ENCODE results near the gene GBP1.
"Not testable (repeated sequence)": the region's sequence is repeated elsewhere in the genome, so short reads cannot be mapped to it uniquely, and the experiment has no call there.

Gene GBP1

GRCh38 chr1:89042491-89042890, 22.5 kb downstream of the GBP1 start:
- no peak for TF ChIP-seq CTCF (conservative IDR thresholded peaks at IDR 0.05)
- no peak overlapping the region for H3K27ac ChIP-seq

GRCh38 chr1:89041721-89042120, 23.3 kb downstream of the GBP1 start:
- TF ChIP-seq CTCF (conservative IDR thresholded peaks at IDR 0.05) = no peak
- H3K27ac ChIP-seq = no peak overlapping the region

- H3K27ac ChIP-seq = no peak overlapping the region
- no peak for TF ChIP-seq CTCF (conservative IDR thresholded peaks at IDR 0.05)
Measured at GRCh38 chr1:89041119-89041641, 23.8 kb downstream of the GBP1 start.

- H3K27ac ChIP-seq = no peak overlapping the region
- no peak for TF ChIP-seq CTCF (conservative IDR thresholded peaks at IDR 0.05)
Measured at GRCh38 chr1:89040315-89040626, 24.7 kb downstream of the GBP1 start.

- TF ChIP-seq CTCF (conservative IDR thresholded peaks at IDR 0.05) = no peak
Measured at GRCh38 chr1:89037186-89037585, 27.8 kb downstream of the GBP1 start.

GRCh38 chr1:89035080-89035479, 29.9 kb downstream of the GBP1 start:
- no peak overlapping the region for H3K27ac ChIP-seq

More at GRCh38 chr1:89037186-89037585, 27.8 kb downstream of the GBP1 start:
- no peak overlapping the region for H3K27ac ChIP-seq

GRCh38 chr1:89034004-89034403, 31.0 kb downstream of the GBP1 start:
- H3K27ac ChIP-seq = not testable (repeated sequence)

More at GRCh38 chr1:89035080-89035479, 29.9 kb downstream of the GBP1 start:
- no peak for TF ChIP-seq CTCF (conservative IDR thresholded peaks at IDR 0.05)

GRCh38 chr1:89029051-89029450, 36.0 kb downstream of the GBP1 start:
- not testable (repeated sequence) for H3K27ac ChIP-seq

- no peak overlapping the region for H3K27ac ChIP-seq
- TF ChIP-seq CTCF (conservative IDR thresholded peaks at IDR 0.05) = no peak
Measured at GRCh38 chr1:89025928-89026327, 39.1 kb downstream of the GBP1 start.

Data from VCaP (cell line).